ENCODE data around the gene TMEM121B. TPM values are rescaled to one million over a fixed set of nuclear protein-coding genes. Genes with fewer than 3 reads are reported as not detected.

Gene TMEM121B
- polyA plus RNA-seq, 3 donors: 0.11 to 0.37 (median 0.28) TPM

DNA sequence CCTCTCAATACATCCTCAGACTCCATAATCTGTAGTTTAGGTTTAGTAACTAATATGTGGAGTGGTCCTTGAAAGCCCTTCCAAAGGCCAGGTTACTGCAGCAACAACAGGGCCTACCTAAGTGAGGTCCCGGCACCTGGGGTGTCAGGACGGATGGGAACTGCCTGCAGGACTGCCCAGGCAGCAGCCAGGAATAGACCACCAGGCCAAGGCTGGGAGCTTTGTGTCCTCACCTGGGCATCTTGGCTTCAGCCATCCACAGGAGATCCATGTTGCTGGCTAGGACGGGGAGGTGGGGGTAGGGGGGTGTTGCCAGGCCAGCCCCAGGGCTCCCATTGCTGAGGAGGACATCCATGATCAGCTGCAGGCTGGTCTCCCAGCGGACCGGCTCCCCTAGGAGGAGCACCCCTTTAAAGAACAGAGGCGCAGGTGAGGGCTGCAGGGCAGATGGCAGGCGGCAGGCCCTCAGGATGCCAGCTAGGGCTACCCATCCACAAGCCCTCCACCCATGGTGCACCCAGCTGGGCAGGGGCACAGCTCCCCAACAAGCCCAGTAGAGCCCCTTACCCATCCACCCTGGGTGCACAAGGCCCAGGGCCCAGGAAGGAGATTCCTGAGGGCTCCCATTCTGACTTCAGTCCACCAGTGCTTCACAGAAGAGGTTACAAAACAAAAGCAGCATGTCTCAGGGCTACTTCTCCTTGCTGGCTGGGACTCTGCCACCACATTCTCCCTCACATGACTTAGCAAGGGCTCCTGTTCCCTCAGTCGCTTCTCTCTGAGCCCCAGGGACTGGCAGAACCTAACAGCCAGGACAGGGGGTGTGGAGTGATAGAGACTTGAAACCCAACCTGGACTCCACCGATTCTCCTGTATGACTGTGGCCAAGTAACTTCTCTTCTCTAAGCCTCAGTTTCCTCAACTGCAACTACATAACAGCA lies 19.9 kb upstream of the TMEM121B start:
- no peak overlapping the region for H3K27ac ChIP-seq (ENCODE audit: low read depth, low read length)
- WGBS, 3 donors: 93 to 96% (median 94%) methylated on average over 9 of the region's 9 CpGs

DNA sequence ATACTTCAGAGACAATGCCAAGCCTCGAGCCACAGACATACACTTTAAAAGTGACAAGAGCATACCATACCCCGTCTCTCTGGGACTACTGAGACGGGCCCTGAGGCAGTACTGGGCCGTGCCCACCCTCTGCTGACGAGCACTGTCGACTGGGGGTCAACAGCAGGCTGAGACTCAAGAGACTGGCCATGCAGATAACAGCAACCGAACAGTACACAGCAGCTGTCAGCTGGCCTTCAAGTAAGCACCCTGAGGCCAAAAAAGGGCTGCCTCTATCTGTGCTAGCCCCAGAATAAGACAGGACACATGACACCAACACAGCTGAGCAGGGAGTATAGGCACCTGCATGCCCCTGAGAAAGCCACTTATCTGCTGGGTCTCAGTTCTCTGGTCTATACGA lies 18.9 kb upstream of the TMEM121B start:
- WGBS, 3 donors: 85 to 89% (median 89%) methylated on average over 8 of the region's 8 CpGs
- H3K27ac ChIP-seq (ENCODE audit: low read depth, low read length): no peak overlapping the region

DNA sequence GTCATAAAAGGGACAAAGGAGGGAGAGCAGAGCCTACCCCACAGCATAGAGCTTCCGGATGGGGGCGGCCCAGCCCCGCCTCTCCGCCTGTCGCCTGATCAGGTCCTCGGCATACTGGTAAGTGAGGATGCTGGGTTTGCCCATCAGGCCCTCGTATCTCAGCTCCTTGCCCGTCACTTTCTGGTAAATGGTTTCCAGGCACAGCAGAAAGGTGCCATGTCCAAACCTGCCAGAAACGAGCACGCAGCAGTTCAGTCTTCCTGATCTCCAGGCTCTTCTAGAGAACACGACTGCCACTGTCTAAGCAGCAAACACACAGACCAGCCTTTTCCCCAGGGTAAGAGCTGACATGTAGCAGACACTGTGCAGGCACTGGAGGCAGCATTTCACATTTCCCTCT lies 17.4 kb upstream of the TMEM121B start:
- WGBS, 3 donors: 89 to 92% (median 90%) methylated on average over 11 of the region's 11 CpGs
- H3K27ac ChIP-seq (ENCODE audit: low read depth, low read length): no peak overlapping the region

DNA sequence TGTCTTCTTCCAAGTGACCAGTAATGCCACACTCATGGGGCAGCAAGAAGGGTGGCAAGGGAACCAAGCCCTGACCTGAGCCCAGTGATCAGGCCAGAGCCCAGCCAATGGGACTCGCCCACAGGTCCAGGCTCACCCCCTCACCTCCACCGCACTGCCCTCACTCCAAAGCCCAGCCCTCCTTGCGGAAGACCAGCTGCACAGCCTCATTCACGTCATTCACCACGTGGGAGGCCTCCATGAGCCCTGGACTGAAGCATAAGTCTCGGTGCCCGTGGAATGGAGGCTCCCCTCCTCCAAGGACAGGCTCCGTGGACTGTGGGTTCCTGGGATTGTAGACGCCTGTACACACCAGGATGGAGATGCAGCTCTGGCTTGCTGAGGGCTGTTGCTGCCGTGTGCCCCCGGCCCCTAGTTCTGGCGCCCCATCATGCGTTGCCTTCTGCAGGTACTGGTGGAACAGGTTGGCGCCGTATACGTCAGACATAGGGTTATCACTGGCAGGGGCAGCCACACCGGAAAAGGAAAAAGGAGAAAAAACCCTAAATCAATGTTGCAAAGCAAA lies 16.8 kb upstream of the TMEM121B start:
- H3K27ac ChIP-seq (ENCODE audit: low read depth, low read length): no peak overlapping the region
- 86 to 90% (median 89%) methylated on average over 17 of the region's 17 CpGs for WGBS, 3 donors

DNA sequence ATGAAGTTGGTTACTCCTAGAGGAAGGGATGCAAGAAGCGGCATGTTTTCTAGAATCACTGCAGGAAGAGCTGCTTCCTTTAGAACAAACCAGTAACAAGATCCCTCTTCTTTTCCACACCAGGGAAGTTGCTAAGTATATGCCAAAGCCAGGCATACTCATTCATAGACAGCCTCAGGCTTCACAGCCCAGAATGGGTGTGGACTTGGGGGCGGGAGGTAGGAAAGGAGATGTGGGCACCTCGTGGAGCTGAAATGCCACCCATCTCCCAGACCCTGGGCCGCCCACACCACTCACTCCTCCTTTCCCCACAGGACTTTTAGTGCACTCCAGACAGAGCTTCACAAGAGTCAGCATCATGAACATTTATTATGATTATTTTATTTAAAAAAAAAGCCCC lies 16.0 kb upstream of the TMEM121B start:
- WGBS, 3 donors: 75 to 83% (median 76%) methylated on average over 4 of the region's 4 CpGs
- H3K27ac ChIP-seq (ENCODE audit: low read depth, low read length): no peak overlapping the region

DNA sequence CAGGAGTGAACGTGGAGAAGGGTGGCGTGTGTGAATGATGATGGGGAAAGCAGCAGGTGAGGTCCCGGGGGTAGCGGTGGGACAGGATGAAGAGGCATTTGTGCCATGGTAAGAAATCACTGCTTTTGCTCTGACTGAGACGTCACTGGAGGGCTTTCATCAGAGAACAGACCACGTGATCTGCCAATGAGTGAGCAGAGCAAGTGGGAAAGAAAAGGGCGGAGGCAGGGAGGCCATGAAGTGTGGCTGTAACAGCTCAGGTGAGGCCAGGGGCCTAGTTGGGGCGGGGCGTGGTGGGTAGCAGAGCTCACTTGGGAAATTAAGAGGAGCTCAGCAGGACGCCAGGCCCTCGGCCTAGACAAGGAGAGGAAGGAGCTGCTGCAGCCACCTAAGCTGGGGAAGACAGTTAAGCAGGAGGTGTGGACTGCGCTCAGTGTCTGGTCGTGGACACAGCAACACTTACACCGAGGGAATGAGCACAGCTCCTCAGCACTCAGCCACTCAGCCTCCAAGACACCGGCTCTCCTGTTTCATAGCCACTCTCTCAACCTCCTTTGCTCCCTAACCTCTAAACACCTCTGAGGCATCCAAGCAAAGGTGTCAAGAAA lies 14.1 kb upstream of the TMEM121B start:
- no peak overlapping the region for H3K27ac ChIP-seq (ENCODE audit: low read depth, low read length)
- 82 to 93% (median 87%) methylated on average over 15 of the region's 15 CpGs for WGBS, 3 donors

DNA sequence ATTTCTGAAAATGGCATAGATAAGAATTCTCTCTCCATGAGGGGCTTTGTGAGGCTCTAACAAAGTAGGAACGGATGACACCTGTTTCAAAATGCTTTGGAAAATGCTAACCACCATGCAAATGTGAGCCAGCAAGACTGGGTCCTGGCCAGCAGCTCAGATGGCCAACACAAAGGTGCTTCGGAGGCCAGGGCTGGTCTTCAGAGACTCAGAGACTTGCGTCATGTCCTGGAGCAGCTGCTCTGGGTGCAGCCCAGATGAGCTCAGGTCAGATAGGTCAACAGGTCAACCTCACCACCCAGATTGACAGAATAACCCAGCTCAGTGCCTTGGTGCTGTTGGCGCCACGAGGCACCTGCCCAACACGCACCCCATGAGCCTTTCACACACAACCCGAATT lies 12.0 kb upstream of the TMEM121B start:
- 92 to 96% (median 96%) methylated on average over 7 of the region's 7 CpGs for WGBS, 3 donors
- H3K27ac ChIP-seq (ENCODE audit: low read depth, low read length): no peak overlapping the region

DNA sequence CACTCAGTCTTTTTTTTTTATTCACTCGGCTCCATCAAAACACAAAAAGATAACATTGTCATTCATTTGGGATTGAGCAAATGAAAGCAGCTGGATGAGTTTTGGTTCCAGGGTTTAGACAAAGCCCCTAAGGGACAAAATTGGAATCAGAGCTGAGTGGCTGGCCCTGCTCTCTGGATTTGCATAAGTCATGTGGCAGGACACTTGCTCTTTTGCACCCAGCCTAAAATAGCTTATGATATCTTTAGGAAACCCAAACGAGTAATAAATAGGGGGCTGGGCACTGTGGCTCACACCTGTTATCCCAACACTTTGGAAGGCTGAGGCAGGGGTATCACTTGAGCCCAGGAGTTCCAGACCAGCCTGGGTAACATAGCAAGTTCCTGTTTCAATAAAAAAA lies 11.0 kb upstream of the TMEM121B start:
- no peak overlapping the region for H3K27ac ChIP-seq (ENCODE audit: low read depth, low read length)
- WGBS, 3 donors: 20 to 37% (median 35%) methylated on average over 2 of the region's 2 CpGs

DNA sequence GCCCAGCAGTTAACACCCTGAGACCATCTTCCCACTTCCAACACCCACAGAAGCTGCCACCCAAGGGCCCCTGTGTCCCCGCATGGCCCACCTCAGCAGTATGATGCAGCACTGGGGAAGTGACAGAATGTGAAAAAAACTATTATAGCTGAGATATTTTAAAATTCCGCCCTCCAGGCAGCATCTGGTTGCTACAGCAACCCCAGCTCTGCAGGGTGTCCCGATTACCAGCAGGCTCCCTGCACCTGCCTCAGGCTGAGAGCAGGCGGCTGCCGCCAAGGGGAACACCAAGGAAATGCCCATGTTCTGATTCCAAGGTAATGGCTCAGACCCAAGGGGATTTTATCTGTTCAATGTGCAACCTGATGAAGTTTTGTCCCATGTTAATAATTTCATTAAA lies 10.5 kb upstream of the TMEM121B start:
- H3K27ac ChIP-seq (ENCODE audit: low read depth, low read length): no peak overlapping the region
- WGBS, 3 donors: 40 to 60% (median 60%) methylated on average over 5 of the region's 5 CpGs

DNA sequence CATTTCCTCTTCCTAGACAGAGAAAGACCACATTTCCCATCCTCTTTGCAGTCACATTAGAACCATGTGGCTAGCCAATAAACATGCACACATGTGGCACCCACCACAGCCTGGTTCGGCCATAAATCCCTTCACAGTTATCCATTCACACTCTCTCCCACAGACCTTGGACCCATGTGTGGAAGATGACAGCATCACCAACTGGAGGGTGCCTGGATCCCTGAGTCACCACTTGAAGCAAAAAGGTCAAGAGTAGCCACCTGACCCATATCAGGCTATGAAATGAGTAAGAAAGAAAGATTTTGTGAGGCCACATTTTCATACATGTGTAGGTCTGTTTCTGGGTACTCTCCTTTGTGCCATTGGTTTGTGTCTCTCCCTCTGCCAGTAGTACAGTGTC lies 9.0 kb upstream of the TMEM121B start:
- WGBS, 3 donors: 80 to 91% (median 88%) methylated on average over 1 of the region's 1 CpG
- H3K27ac ChIP-seq (ENCODE audit: low read depth, low read length): no peak overlapping the region

DNA sequence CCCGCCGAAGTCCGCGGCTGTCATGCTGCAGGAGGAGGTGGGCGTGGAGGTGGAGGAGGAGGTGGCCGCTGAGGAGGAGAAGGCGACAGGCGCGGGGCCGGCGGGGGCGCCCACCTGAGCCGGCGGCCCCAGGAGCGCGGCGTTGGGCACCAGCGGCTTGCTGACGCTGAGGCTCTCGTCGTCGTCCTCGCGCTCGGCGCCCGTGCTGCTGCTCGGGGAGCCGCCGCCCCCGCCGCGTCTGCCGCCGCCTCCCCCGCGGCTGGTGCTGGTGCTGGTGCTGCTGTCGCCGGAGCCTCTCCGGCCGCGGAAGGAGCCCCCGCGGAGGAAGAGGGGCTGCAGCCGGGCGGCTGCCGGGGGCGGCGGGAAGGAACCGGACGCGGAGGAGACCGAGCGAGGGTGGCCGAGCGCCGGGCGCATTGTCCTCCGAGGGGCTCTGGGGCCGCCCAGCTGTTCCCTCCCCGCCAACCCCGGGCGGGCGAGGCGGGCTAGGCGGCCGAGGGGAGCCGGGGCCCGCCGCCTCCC lies 388 bp downstream of the TMEM121B start:
- 0 to 1% (median 1%) methylated on average over 16 to 70 of the region's 70 CpGs for WGBS, 3 donors
- no peak overlapping the region for H3K27ac ChIP-seq (ENCODE audit: low read depth, low read length)

DNA sequence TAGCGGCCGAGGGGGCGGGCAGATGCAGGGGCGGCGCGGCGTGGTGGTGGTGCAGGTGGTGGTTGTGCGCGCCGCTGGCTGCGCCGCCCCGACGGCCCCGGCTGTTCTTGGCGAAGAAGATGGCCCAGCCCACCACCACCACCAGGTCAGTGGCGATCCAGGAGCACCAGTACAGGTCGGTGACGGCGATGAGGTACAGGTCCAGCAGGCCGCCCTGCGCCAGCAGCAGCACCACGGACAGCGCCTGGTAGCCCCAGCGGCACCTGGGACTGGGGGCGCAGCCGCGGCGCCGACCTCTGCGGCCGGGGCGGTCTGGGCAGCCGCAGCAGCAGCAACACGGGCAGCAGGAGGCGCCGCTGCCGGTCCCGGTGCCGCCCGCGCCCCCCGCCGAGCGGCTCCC lies 879 bp downstream of the TMEM121B start:
- no peak overlapping the region for H3K27ac ChIP-seq (ENCODE audit: low read depth, low read length)
- 0 to 3% (median 2%) methylated on average over 29 to 45 of the region's 45 CpGs for WGBS, 3 donors

DNA sequence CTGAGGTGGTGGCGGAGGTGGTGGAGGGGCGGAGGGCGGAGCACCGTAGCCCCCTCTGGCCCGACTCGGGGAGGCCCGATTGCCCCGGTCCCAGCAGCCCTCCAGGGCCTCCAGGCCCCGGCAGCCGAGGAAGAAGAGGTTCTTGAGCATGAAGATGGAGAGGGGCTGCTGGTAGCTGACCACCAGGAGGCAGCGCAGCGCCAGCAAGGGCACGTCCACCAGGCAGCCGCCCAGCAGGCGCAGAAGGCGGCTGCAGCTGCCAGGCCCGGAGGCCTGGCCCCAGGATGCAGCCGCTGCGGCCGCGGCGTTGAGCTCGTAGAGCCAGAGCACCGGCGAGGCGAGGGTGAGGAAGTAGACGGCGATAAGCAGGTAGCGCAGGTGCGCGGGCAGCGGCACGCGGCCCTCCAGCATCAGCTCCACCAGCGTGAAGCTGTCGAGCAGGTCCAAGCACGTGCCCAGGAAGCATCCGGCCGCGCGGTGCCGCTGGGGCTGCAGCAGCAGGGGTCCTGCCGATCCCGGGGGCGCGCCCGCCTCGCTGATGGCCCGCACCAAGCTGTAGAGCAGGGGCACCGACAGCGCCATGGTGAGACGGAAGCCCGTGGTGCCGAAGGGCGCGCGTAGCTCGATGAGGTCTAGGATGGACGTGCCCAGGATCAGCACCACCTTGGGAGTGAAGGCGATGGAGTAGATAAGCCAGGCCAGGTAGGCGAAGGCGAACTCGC lies 1.5 kb downstream of the TMEM121B start:
- H3K27ac ChIP-seq (ENCODE audit: low read depth, low read length): no peak overlapping the region
- 31 to 35% (median 34%) methylated on average over 55 to 63 of the region's 63 CpGs for WGBS, 3 donors

DNA sequence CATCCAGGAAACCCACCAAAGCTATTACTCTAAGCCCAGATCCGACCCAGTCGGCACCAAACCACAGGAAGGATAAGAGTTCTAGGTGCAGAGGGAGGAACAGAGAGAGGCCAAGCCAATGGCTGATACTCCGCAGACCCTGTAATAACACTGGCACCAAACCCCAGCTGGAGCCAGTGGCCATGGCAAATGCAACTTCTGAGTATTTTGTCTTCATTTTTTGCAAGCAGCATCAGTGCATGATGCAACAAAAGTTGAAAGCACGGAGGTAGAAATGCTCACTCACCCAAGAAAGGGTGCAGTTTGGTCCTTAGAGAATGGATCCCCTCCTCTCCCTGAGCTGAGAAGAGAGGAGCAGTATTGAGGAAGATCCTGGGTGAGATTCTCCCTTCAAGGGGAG lies 2.8 kb downstream of the TMEM121B start:
- WGBS, 3 donors: 49 to 76% (median 53%) methylated on average over 4 of the region's 4 CpGs
- H3K27ac ChIP-seq (ENCODE audit: low read depth, low read length): no peak overlapping the region

DNA sequence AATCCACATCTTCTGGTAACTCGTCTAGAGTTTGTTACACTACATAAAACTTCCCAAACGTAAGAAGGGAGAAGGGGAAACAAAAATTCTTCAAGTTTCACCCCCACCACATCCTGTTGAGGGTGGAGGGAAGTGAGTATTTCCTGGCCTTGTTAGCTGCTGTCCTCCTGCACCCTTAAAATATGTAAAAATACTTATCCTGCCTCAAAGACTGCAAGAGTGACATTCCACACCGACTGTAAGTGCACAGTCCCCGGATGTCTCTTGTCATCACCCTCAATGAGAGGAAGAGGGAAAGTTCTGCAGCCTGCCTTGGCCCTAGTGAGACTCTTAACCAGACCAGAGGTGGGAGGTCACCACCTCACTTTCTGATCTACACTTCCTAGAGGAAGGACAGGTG lies 3.3 kb downstream of the TMEM121B start:
- WGBS, 3 donors: 20 to 68% (median 29%) methylated on average over 4 of the region's 4 CpGs

DNA sequence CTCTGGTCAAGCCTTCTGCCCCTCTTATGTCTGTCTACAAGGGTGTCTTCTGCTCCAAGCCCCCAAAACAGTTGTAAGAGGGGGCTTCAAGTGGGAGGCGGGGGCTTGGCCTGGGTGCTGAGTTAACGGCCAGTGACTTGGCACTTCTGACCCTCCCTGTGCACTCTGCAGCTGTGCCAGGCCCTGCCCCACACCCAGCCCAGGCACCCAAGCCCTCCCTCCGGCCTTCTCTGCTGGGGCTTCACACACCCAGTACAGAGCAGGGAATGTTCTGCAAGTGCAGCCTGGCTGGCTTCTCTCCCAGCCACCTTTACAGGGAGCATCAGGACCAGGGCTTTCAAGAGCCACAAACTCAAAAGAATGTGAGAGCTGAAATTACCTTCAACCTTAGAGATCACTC lies 3.8 kb downstream of the TMEM121B start:
- WGBS, 3 donors: 48 to 62% (median 53%) methylated on average over 3 of the region's 3 CpGs
- H3K27ac ChIP-seq (ENCODE audit: low read depth, low read length): no peak overlapping the region

More for the DNA sequence above, 3.3 kb downstream of the TMEM121B start:
- H3K27ac ChIP-seq (ENCODE audit: low read depth, low read length): no peak overlapping the region

DNA sequence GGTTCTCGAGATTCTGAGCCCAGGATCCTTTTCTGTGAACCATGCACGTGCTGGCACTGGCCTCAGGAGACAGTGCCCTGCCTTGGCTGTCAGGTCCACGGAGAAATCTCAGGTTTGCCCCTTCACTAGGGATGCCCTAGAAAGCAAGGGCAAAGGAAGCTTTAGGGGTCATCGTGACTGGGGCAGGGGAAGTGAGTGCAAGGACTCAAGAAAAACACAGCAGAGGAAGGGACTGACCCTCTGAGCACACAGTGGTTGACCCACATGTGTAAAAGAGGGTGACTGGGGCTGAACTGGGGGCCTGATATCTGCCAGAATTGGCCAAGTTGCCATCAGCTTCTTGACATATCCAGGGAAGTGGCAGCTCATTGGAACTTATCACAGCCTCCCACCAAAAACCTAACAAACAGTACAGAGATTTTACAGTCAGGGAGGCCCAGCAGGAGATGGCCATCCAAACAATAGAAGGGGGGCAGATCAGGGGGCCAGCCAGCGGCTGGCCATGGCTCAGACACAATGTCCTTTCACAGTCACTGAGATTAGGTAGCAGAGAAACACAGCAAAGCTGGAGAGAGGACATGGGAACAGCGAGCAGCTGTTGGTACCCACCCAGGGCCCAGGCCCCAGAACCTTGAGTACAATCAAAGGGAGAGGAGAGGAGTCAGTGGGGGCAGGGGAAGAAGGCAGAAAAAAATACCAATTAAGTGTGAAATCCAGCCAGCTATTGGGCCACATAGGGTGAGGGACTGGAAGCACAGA lies 4.4 kb downstream of the TMEM121B start:
- WGBS, 3 donors: 37 to 52% (median 42%) methylated on average over 6 of the region's 6 CpGs

DNA sequence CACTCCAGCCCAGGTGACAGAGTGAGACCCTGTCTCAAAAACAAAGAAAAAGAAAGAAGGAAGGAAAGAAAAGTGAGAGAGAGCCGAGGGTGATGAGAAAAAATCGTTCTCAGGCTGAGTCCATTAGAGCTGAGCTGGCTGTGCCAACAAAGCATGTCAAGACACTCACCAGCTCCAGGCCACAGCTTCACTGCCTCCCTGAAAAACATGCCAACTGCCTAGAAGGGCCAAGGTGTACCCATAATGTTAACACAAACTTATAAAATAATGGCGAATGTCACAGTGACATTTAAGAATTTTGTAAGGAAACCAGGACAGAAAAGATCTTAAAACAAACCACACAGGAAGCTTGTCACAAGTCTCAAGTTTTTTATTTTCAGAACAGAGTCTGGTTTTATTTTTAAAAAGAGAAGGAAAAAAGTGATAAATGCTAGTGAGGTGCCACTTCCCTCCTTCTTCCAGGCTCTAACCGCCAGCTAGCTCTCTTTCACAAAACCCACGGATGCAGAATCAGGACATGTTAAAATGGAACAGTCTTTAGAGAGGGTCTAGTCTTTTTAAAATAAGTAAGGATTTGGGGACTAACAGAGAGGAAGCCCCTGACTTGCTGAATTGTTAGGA lies 5.1 kb downstream of the TMEM121B start:
- WGBS, 3 donors: 43 to 62% (median 43%) methylated on average over 5 of the region's 5 CpGs
- H3K27ac ChIP-seq (ENCODE audit: low read depth, low read length): no peak overlapping the region

More for the DNA sequence above, 4.4 kb downstream of the TMEM121B start:
- H3K27ac ChIP-seq (ENCODE audit: low read depth, low read length): no peak overlapping the region

Measured in adipose tissue (tissue), 3 donors.